ENCODE results near the gene CRYM. TPM values are rescaled to one million over a fixed set of nuclear protein-coding genes. Genes with fewer than 3 reads are reported as not detected.
"Not testable (repeated sequence)": the region's sequence is repeated elsewhere in the genome, so short reads cannot be mapped to it uniquely, and the experiment has no call there.

Gene CRYM
- total RNA-seq, 1 donor: 2.8 TPM

DNA sequence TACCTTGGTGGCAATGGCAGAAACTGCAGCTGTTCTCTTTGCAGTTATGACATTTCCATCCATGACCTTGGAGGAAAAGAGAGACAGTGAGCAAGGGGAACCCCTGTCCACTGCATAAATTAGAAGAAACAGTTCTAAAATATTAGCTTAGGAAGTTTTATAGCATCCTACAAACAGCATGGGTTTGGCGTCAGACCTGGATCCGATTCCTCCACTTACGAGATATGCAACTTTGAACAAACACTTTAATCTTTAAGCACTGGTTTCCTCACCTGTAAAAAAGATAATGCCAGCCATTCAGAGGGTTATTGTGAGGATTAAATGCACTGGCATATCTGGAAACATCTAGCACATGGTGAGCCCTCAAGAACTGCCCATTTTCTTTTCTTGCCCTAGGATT is 2.6 kb downstream of the CRYM start:
- H3K4me3 ChIP-seq (ENCODE audit: low read depth, low read length): no peak overlapping the region
- DNase-seq (ENCODE audit: low read depth): no peak
- TF ChIP-seq, protein P1, sequence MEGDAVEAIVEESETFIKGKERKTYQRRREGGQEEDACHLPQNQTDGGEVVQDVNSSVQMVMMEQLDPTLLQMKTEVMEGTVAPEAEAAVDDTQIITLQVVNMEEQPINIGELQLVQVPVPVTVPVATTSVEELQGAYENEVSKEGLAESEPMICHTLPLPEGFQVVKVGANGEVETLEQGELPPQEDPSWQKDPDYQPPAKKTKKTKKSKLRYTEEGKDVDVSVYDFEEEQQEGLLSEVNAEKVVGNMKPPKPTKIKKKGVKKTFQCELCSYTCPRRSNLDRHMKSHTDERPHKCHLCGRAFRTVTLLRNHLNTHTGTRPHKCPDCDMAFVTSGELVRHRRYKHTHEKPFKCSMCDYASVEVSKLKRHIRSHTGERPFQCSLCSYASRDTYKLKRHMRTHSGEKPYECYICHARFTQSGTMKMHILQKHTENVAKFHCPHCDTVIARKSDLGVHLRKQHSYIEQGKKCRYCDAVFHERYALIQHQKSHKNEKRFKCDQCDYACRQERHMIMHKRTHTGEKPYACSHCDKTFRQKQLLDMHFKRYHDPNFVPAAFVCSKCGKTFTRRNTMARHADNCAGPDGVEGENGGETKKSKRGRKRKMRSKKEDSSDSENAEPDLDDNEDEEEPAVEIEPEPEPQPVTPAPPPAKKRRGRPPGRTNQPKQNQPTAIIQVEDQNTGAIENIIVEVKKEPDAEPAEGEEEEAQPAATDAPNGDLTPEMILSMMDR (IDR thresholded peaks at IDR 0.05; ENCODE audit: insufficient read depth, low read length): no peak

DNA sequence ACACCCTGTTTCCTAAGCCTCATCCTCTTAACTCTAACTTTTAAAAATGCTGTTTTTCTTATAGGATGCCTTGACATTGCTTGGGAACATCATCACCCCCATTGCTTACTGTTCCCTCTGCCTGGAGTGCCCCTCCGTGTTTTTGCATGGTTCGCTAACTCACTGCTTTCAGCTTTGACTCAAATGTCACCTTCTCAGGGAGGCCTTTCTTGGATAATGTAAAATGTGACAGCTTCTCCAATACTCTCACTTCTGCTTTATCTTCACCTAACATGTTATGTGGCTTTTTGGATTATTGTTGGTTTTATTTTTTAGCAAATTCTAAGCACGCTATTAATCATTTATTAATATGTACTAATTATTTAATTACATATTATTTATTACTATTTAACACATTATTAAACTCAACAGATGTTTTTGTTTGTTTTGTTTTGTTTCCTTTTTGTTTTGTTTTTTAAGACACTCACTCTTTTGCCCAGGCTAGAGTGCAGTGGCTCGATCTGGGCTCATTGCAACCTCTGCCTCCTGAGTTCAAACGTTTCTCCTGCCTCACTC is 3.8 kb downstream of the CRYM start:
- DNase-seq (ENCODE audit: low read depth): no peak
- TF ChIP-seq, protein P1 (IDR thresholded peaks at IDR 0.05; ENCODE audit: insufficient read depth, low read length): no peak
- H3K4me3 ChIP-seq (ENCODE audit: low read depth, low read length): no peak overlapping the region

DNA sequence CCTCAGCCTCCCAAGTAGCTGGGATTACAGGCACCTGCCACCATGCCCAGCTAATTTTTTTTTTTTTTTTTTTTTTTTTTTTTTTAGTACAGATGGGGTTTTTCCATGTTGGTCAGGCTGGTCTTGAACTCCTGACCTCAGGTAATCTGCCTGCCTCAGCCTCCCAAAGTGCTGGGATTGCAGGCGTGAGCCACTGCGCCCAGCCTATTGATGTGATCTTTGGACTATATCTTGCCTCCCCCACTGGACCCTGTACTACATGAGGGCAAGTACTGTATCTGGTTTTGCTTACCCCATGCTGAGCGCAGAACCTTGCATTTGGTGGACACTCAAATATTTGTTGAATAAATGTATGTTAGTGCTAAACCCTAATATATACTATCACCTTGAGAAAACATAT is 5.3 kb downstream of the CRYM start:
- H3K4me3 ChIP-seq (ENCODE audit: low read depth, low read length); DNase-seq (ENCODE audit: low read depth): not testable (repeated sequence)

DNA sequence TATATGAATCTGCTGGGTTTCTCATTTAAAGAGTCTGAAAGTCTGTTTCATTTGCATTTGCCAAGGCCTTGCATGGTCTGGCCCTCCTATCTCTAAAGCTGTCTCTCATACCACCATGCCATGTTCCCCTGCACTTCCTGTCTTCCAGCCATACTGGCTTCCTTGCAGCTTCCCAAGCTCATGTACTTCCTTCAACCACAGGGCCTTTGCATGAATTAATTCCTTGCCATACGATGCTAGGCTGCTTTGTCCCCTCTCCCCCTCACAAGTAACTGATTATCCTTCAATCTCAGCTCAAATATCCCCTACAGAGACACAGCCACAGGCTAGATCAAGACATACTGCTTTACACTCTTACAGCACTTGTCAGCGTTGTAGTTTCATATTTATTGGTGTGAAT is 5.8 kb downstream of the CRYM start:
- DNase-seq (ENCODE audit: low read depth): no peak
- TF ChIP-seq, protein P1 (IDR thresholded peaks at IDR 0.05; ENCODE audit: insufficient read depth, low read length): no peak

DNA sequence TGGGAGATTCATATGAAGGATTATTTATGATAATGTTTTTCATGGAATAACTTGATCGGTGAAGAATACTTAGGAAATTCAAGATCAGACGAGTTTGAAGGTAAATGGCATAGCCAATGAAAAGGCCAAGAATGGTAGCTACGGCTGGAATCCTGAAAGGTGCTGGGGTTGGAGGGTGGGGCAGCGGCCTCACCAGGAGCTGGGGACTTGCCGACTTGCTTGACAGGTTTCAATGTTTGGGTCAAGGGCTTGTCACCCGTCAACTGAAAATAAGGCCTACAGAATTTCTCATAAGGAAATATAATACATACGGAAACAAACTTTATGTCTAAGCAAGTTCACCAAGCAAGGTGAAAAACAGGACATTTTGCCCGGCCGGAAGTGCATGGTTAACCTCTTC is 9.9 kb downstream of the CRYM start:
- DNase-seq (ENCODE audit: low read depth): no peak
- H3K4me3 ChIP-seq (ENCODE audit: low read depth, low read length): no peak overlapping the region
- TF ChIP-seq, protein P1 (IDR thresholded peaks at IDR 0.05; ENCODE audit: insufficient read depth, low read length): no peak

More for the DNA sequence above, 5.8 kb downstream of the CRYM start:
- no peak overlapping the region for H3K4me3 ChIP-seq (ENCODE audit: low read depth, low read length)

DNA sequence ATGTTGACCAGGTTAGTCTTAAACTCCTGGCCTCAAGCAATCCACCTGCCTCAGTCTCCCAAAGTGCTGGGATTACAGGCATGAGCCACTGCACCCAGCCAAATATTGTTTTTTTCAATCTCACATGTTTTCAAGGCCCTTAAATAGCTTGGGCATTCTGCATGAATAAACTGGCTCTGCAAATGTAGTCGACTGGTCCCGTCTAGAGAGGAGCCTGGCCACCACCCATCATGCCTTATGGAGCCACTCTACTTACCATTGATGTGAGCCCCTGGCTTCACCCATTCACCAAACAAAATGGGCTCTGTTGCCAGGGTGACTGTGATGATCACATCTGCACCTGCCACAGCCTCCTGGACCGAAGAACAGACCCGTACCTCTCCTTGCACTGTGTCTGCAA is 10.8 kb downstream of the CRYM start:
- DNase-seq (ENCODE audit: low read depth): no peak
- TF ChIP-seq, protein P1 (IDR thresholded peaks at IDR 0.05; ENCODE audit: insufficient read depth, low read length): no peak
- no peak overlapping the region for H3K4me3 ChIP-seq (ENCODE audit: low read depth, low read length)

DNA sequence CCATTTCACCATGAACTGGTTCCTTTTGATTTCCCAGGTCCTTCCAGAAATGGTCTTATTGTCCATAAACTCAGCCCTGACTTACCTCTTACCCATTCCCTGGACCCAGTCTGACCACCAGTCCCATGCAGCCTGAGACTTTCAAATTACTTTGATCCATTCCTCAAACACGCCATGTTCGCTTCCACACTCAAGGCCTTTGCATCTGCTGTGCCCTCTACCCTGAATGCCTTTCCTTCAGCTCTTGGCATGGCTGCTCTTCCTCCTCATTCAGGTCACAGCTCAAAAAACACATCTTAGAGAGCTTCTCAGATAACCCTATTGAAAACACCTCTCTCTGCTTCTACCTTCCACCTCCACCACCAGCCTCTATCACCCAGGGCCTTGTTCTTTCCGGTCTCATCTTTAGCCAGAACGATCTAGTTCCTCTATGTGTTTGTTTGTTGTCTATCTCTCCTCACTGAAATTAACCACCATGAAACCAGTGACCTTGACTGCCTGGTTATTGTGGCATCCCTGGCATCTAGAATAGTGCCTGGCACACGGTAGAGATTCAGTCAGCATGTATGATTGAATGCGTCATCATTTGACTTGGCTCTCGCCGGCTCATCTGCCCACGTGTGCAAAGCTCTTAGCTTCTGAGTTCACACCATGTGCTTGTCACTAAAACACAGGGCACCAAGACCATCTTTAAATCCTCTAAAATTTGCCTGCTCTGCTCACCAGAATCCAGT is 12.8 kb downstream of the CRYM start:
- TF ChIP-seq, protein P1 (IDR thresholded peaks at IDR 0.05; ENCODE audit: insufficient read depth, low read length): no peak
- no peak overlapping the region for H3K4me3 ChIP-seq (ENCODE audit: low read depth, low read length)
- DNase-seq (ENCODE audit: low read depth): no peak
